Astrocyte of the spinal cord (primary cell): Measurements from ENCODE around the gene RAB10.

Experiments
- DNase-seq: peaks from one replicate; pipeline ENCODE4 v3.0.0; 2011; ENCODE audit warnings: low read depth, low spot score
- H3K4me3 ChIP-seq: 2 replicates; pipeline ENCODE4 v1.5.1; 2011; ENCODE audit warnings: low read depth, mild to moderate bottlenecking, low read length, moderate library complexity
- CTCF ChIP-seq: IDR thresholded peaks from 2 replicates; pipeline ENCODE4 v1.5.1; 2012; ENCODE audit warnings: low read depth, mild to moderate bottlenecking, low read length, inconsistent platforms
- in situ Hi-C: cut with HindIII; loops from 2 replicates; pipeline ENCODE4 v1.10.0; 2017; ENCODE audit warnings: low sequenced_read_pairs

RAB10 gene

GRCh38 chr2:26033818-26034636 is at the start of gene RAB10:
RAB10 (plus strand) TSS chr2:26034084; CDS start chr2:26034609, 525 bp downstream.
- in situ Hi-C loops: no loop called here
- peak; percentile 100 for DNase-seq
- no peak for TF ChIP-seq CTCF

GRCh38 chr2:25988134-25988533 is 45.8 kb upstream of the RAB10 start:
- no peak for TF ChIP-seq CTCF
- in situ Hi-C loops: no loop called here
- no peak for DNase-seq
- no peak overlapping the region for H3K4me3 ChIP-seq

More at GRCh38 chr2:26033818-26034636, at the start of gene RAB10:
- peak within 1 kb of the TSS; percentile 95 for H3K4me3 ChIP-seq

GRCh38 chr2:25989154-25989553 is 44.7 kb upstream of the RAB10 start:
- no peak for DNase-seq
- TF ChIP-seq CTCF: no peak
- no peak overlapping the region for H3K4me3 ChIP-seq
- in situ Hi-C loops: no loop called here

- DNase-seq: no peak
- no peak overlapping the region for H3K4me3 ChIP-seq
- in situ Hi-C loops: no loop called here
- TF ChIP-seq CTCF: no peak
These were observed 41.9 kb upstream of the RAB10 start for GRCh38 chr2:25991965-25992364.

GRCh38 chr2:25992556-25992955 is 41.3 kb upstream of the RAB10 start:
- H3K4me3 ChIP-seq: no peak overlapping the region
- no peak for DNase-seq
- in situ Hi-C loops: no loop called here
- TF ChIP-seq CTCF: no peak

GRCh38 chr2:25993049-25993448 is 40.8 kb upstream of the RAB10 start:
- DNase-seq: no peak
- no peak overlapping the region for H3K4me3 ChIP-seq
- no peak for TF ChIP-seq CTCF
- in situ Hi-C loops: no loop called here
